HG03039 (cell line): ENCODE results near the gene BCAP29.

Experiments
- ATAC-seq: cut with Tn5 transposase; IDR thresholded peaks from one replicate; pipeline ENCODE4 v1.9.1; 2021; ENCODE audit warnings: mild to moderate bottlenecking, moderate library complexity; ENCODE audit not compliant: unreplicated experiment

Gene BCAP29

DNA sequence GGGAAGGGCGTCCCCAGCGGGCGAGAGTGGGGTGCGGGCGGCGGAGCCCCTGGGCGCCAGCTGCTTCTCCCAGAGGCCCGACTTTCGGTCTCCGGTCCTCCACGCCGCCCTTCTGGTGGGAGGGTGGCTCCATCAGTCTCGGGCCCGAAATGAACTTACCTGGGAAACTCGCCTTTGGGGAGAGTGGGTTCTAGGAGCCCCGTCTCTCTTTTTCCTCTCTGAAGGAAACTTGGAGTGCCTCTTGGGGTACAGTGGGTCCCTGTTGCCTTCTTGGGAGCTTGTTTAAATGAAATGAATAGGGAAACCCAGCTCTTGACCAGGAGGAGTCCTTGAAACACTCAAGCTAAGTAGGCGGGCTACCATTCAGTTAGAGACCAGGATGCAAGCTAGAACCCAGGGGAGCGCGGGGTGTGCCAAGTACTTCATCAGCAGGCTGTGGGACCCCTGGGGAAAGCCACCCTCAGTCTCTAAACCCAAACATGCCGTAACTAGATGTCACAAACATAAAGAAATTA, 81.9 kb downstream of the BCAP29 start:
- ATAC-seq: no peak

DNA sequence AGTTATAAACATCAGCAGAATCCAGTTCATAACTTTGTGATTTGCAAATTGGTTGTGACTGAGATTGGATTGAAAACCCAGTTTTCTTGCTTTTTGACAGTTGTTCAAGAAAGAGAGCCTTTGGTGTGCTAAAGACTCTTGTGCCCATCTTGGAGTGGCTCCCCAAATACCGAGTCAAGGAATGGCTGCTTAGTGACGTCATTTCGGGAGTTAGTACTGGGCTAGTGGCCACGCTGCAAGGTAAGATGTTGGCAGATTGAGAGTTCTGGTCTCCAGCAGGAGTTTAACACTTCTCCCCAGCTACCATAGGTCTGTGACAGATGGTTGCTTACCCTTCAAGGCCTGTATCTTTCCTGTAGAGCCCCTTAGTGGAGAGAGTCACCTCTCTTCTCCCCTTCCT, 83.2 kb downstream of the BCAP29 start:
- ATAC-seq: no peak

DNA sequence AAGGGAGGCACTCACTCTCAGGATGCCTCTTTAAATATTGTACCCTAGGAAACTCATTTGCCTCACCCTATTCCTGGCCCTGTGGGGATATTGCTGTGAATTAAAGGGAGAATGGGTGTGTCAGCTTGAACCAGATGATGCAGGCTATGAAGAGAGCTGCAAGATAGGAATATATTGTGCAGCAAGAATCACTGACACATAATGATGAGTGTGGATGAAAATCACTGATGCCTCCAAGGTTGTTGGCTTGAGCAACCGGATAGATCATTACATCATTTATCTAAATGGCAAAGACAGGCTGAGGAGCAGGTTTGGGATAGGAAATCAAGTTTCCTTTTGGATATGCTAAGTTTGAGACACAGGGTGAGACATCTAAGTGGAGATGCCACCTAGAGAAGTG, 86.7 kb downstream of the BCAP29 start:
- ATAC-seq: no peak

DNA sequence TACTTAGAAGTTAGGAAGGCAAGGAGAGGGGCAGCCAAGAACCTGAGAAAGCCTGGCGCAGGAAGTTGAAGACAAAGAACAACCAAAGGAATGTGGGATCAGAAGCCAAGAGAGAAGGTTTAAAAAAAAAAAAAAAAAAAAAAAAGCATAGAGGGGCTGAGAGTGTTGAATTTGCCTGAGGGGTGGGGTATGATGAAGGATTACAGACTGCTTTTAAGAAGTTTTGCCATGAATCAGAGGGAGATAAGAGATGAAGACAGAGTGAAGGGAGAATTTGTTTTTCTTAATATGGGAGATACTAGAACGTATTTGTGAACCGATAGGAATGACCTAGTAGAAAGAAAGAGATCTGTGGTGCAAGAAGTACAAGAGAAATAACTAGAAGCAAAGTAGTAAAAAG, 87.3 kb downstream of the BCAP29 start:
- no peak for ATAC-seq

DNA sequence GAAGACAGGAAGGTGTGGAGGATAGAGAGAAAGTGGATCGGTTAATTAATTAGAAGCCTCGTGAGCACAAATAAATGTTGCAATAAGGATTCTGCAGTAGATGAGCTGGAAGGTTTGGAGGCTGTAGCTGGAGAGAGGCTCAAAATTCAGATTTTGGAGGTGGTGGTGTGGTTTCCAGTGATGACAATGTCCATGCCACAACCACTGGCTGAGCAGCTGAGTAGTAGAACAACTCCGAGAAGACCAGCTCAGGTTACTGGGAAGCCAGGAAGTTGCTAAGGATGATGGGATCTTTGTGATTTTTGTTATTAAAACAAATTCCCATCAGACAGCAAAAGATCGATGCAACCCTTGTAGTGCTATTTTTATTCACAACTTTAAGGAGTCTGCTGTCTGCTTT, 88.2 kb downstream of the BCAP29 start:
- ATAC-seq: no peak
